ENCODE results near the gene RXRB. TPM values are rescaled to one million over a fixed set of nuclear protein-coding genes. Genes with fewer than 3 reads are reported as not detected.

Gene RXRB
- polyA plus RNA-seq, 1 of the 3 experiments (the other 2 are of a cell fraction) = 45.8 TPM

- TF ChIP-seq CTCF (IDR thresholded peaks at IDR 0.05) = peak; percentile 85
- no peak for TF ChIP-seq FOXJ3 (CRISPR knock-in tag; IDR thresholded peaks at IDR 0.05)
- TF ChIP-seq GABPA (IDR thresholded peaks at IDR 0.05; ENCODE audit: low read depth) = no peak
- TF ChIP-seq CHD2 (IDR thresholded peaks at IDR 0.05; ENCODE audit: low read length, partially characterized antibody) = no peak
- TF ChIP-seq RXRA (IDR thresholded peaks at IDR 0.05; ENCODE audit: borderline replicate concordance, low read depth) = no peak
- no peak for TF ChIP-seq MEF2A (IDR thresholded peaks at IDR 0.05; ENCODE audit: borderline replicate concordance, low read depth)
- TF ChIP-seq RCOR1 (IDR thresholded peaks at IDR 0.05; ENCODE audit: low read length) = no peak
- TF ChIP-seq, protein P1, sequence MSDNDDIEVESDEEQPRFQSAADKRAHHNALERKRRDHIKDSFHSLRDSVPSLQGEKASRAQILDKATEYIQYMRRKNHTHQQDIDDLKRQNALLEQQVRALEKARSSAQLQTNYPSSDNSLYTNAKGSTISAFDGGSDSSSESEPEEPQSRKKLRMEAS (IDR thresholded peaks at IDR 0.05; ENCODE audit: low read depth) = peak; percentile 56; the same call in 1 of the 2 replicates
- TF ChIP-seq SMC3 (IDR thresholded peaks at IDR 0.05; ENCODE audit: low read depth, low read length) = peak; percentile 86
- no peak for TF ChIP-seq FOSL2 (IDR thresholded peaks at IDR 0.05; ENCODE audit: borderline replicate concordance, low read depth)
- no peak for TF ChIP-seq SIN3A (IDR thresholded peaks at IDR 0.05; ENCODE audit: borderline replicate concordance, low read depth, low read length)
Observed at GRCh38 chr6:33161354-33162331, 38.8 kb downstream of the RXRB start (continued).

DNA sequence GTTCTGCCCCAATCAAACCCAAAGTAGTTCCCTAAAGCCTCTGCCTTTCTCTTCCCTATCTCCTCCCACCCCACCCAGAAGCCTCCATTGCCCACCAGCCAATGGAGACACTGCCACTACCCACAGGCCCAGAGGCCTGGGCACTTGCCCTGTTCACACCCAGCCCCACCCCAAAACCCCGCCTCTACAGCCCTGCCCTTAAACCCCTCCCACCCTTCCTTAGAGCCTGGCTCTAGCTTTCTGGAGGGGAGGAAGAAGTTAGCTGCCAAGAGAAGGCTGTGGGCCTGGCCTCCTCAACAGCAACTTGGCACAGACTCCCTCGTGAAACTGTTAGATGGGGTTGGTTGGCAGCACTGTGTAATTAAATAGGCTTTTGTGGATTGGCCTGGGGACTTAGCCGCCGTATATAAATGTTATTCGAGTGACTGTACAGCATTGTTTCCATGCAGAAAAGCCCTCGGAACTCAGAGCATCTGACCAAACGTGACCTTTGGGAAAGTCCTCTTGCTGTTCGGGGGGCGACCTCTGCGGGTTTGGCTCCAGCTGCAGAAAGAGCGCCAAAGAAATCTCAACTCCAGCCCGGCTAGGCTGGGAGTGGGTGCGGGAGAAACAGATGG lies 39.6 kb downstream of the RXRB start:
- Histone ChIP-seq H4K20me1 (ENCODE audit: insufficient read depth) (no peaks in the 10 kb centered on the region), H3K4me2 (no peak overlapping the region), H3K9me2 (no peaks in the 10 kb centered on the region), H3K27me3 (ENCODE audit: insufficient read depth) (no peaks in the 10 kb centered on the region; the same call in 1 of the 2 replicates), H3K4me1 (ENCODE audit: control insufficient read depth in 1 of 2, insufficient read depth in 2 of 2, low read depth in 1 of 2, low read length in 1 of 2) (peaks cover 0 to 7% of the 10 kb centered on the region in 2 experiments; a peak in 1 of 4 replicates), H2AFZ (ENCODE audit: low read depth) (no peak overlapping the region; the same call in 1 of the 2 replicates), H3K79me2 (ENCODE audit: insufficient read depth) (no peaks in the 10 kb centered on the region), H3K27ac (ENCODE audit: low read depth in 2 of 2, low read length in 1 of 2) (no peak overlapping the region), H3K9ac (no peak overlapping the region), H3K4me3 (ENCODE audit: low read depth in 2 of 2, low read length in 1 of 2) (no peak overlapping the region), H3K9me3 (no peaks in the 10 kb centered on the region), H3F3A (replicated peaks; ENCODE audit: insufficient read depth) (no peaks in the 10 kb centered on the region), H3K36me3 (replicated peaks in 1 of 2; ENCODE audit: control insufficient read depth in 1 of 2, insufficient read depth in 2 of 2, low read length in 1 of 2) (no peaks in the 10 kb centered on the region)
- DNase-seq = peak; percentile 21
- 66% methylated on average over 10 of the region's 13 CpGs for WGBS (ENCODE audit: low lambda C conversion rate)
- CTCF ChIA-PET = interaction anchor here (0.6 to 6.4 kb wide), 35 partner anchors 9 to 227 kb away, joined by 3 to 96 read pairs (median 4); partner anchors contain the start of genes COL11A2, HLA-DMA, HLA-DPB1 and RING1
- TF ChIP-seq CTCF (IDR thresholded peaks at IDR 0.05) (no peak), USF1 (IDR thresholded peaks at IDR 0.05; ENCODE audit: borderline replicate concordance, low read depth) (no peak), RAD21 (IDR thresholded peaks at IDR 0.05; ENCODE audit: low read length) (no peak), EP300 (IDR thresholded peaks at IDR 0.05; ENCODE audit: borderline replicate concordance in 1 of 2, low read depth in 1 of 2, low read length in 1 of 2) (no peak), TAF1 (IDR thresholded peaks at IDR 0.05; ENCODE audit: borderline replicate concordance, low read depth, low read length) (no peak), RXRA (IDR thresholded peaks at IDR 0.05; ENCODE audit: borderline replicate concordance, low read depth) (no peak), GATA2 (CRISPR knock-in tag; IDR thresholded peaks at IDR 0.05) (no peak)
- POLR2A ChIA-PET = no interaction called here

Data from SK-N-SH (cell line).